A673 (cell line): Measurements from ENCODE around the gene TRIM43. TPM values are rescaled to one million over a fixed set of nuclear protein-coding genes. Genes with fewer than 3 reads are reported as not detected.
"Not testable (repeated sequence)": the region's sequence is repeated elsewhere in the genome, so short reads cannot be mapped to it uniquely, and the experiment has no call there.

Experiments used
- BruUV-seq: library from RNA; stranded (reverse); fragments of 400-500 nt; replicated peaks from 2 replicates; lab custom pipeline; 2021; lab: Mats Ljungman, UMichigan
- CTCF ChIA-PET: fragments of 300-600 bp; sonication (Branson Sonifier 250); formaldehyde crosslinking; loops from one replicate; lab custom pipeline; 2022; ENCODE audit warnings: antibody characterized with exemption; lab: Charles Lee
- POLR2A ChIA-PET: fragments of 300-600 bp; sonication (Branson Sonifier 250); formaldehyde crosslinking; loops from one replicate; lab custom pipeline; 2022; ENCODE audit warnings: antibody characterized with exemption; ENCODE audit not compliant: low non-redundant PET; lab: Charles Lee
- DNase-seq: peaks from one replicate; pipeline ENCODE4 v3.0.0-alpha.2; 2015; ENCODE audit warnings: low spot score
- H3K27ac ChIP-seq: fragments of 200-600 bp; sonication (generic); 2 replicates; pipeline ENCODE4 v1.5.1; 2016; ENCODE audit warnings: mixed run types, low read depth, mild to moderate bottlenecking, mixed read lengths, antibody characterized with exemption, low read length; ENCODE audit not compliant: poor library complexity, severe bottlenecking
- H3K27me3 ChIP-seq: fragments of 200-600 bp; sonication (generic); replicated peaks from 2 replicates; pipeline ENCODE4 v1.6.1; 2017; ENCODE audit warnings: mixed run types, low read depth, mild to moderate bottlenecking, mixed read lengths, antibody characterized with exemption, low read length; ENCODE audit not compliant: insufficient read depth, poor library complexity
- H3K36me3 ChIP-seq: fragments of 200-600 bp; sonication (generic); 2 replicates; pipeline ENCODE4 v1.6.1; 2016; ENCODE audit warnings: mixed run types, mild to moderate bottlenecking, mixed read lengths, antibody characterized with exemption, low read length; ENCODE audit not compliant: insufficient read depth, poor library complexity, severe bottlenecking
- H3K4me1 ChIP-seq: fragments of 200-600 bp; sonication (generic); 2 replicates; pipeline ENCODE4 v1.6.1; 2017; ENCODE audit warnings: mixed run types, mild to moderate bottlenecking, mixed read lengths, antibody characterized with exemption, low read length; ENCODE audit not compliant: insufficient read depth, poor library complexity, severe bottlenecking
- H3K4me3 ChIP-seq: fragments of 200-600 bp; sonication (generic); 2 replicates; pipeline ENCODE4 v1.5.1; 2016; ENCODE audit warnings: low read depth, mixed run types, mild to moderate bottlenecking, mixed read lengths, low read length; ENCODE audit not compliant: poor library complexity, severe bottlenecking
- H3K9me3 ChIP-seq: fragments of 200-600 bp; sonication (generic); 2 replicates; pipeline ENCODE4 v1.6.1; 2016; ENCODE audit warnings: mixed run types, low read depth, mild to moderate bottlenecking, mixed read lengths, antibody characterized with exemption, low read length; ENCODE audit not compliant: poor library complexity, severe bottlenecking
- intact Hi-C: fragments of 100-400 bp; cut with micrococcal nuclease; formaldehyde crosslinking; loops from one replicate; pipeline ENCODE4 v1.10.0; 2022; ENCODE audit not compliant: unreplicated experiment
- total RNA-seq: library from RNA; stranded (reverse); gene quantifications from 2 replicates; pipeline ENCODE4 v1.2.3, GENCODE V29; 2021

TRIM43 gene
- total RNA-seq, 1 experiment from 2014 or later = not detected

GRCh38 chr2:95648894-95649544 lies 57.2 kb downstream of the TRIM43 start:
- CTCF ChIA-PET, H3K9me3 ChIP-seq, intact Hi-C loops, H3K27me3 ChIP-seq, H3K36me3 ChIP-seq, H3K4me1 ChIP-seq, POLR2A ChIA-PET, DNase-seq, BruUV-seq, H3K27ac ChIP-seq, H3K4me3 ChIP-seq: not testable (repeated sequence)

Other genes with a start within 250 kb of the TRIM43 start
- gene FAHD2A, start 189.3 kb upstream of the TRIM43 start, total RNA-seq = 28.9 and 34.4 TPM in 2 replicates
- not detected in 2 replicates for gene TRIM43B, start 107.2 kb upstream of the TRIM43 start, total RNA-seq